ENCODE results near the gene COQ8A.

GRCh38 chr1:226975259-226976250 is 35.5 kb downstream of the COQ8A start:
- TF ChIP-seq POLR2AphosphoS5 (IDR thresholded peaks at IDR 0.05) (no peak), CTCF (IDR thresholded peaks at IDR 0.05) (no peak), POLR2A (IDR thresholded peaks at IDR 0.05) (no peak), EP300 (IDR thresholded peaks at IDR 0.05; ENCODE audit: low read depth) (no peak)
